Tibial nerve (tissue), 4 donors: ENCODE measurements around the gene NUMB. TPM values are rescaled to one million over a fixed set of nuclear protein-coding genes. Genes with fewer than 3 reads are reported as not detected.

ENCODE experiments used
- DNase-seq, 2 donors: peaks; one replicate each; pipeline ENCODE4 v3.0.0-alpha.2; 2019; ENCODE audit warnings: low spot score in 2 of 2
- H3K27ac ChIP-seq, 4 donors: fragments of 200-600 bp; sonication (generic) in 3 of 4; one replicate each; pipeline ENCODE4 v1.5.1; 2017 to 2019; ENCODE audit warnings: mild to moderate bottlenecking in 1 of 4
- H3K27me3 ChIP-seq, 2 donors: fragments of 200-600 bp; sonication (generic) in 1 of 2; one replicate each; pipeline versions ENCODE4 v1.5.1 to v1.6.0; 2017 to 2019
- H3K36me3 ChIP-seq, 3 donors: fragments of 200-600 bp; sonication (generic); one replicate each; pipeline ENCODE4 v1.5.1; 2018 to 2019
- H3K4me1 ChIP-seq, 4 donors: fragments of 200-600 bp; sonication (generic) in 3 of 4; one replicate each; pipeline ENCODE4 v1.5.1; 2017 to 2019
- H3K4me3 ChIP-seq, 4 donors: fragments of 200-600 bp; sonication (generic) in 3 of 4; one replicate each; pipeline ENCODE4 v1.5.1; 2017 to 2019; ENCODE audit warnings: mild to moderate bottlenecking in 1 of 4, moderate library complexity in 1 of 4
- H3K9me3 ChIP-seq, 4 donors: fragments of 200-600 bp; sonication (generic) in 3 of 4; one replicate each; pipeline ENCODE4 v1.5.1; 2017 to 2019
- CTCF ChIP-seq, 5 experiments: fragments of 200-600 bp in 3 of 5; fragments of 450-650 bp in 2 of 5; sonication (generic) in 3 of 5; IDR thresholded peaks; one replicate each; pipeline ENCODE4 v1.5.1; 2016 to 2019; ENCODE audit warnings: antibody characterized with exemption in 5 of 5, mild to moderate bottlenecking in 3 of 5, moderate library complexity in 2 of 5
- EP300 ChIP-seq, 2 donors: sonication (generic); formaldehyde crosslinking; IDR thresholded peaks; one replicate each; pipeline ENCODE4 v1.6.1; 2017; ENCODE audit warnings: antibody characterized with exemption in 2 of 2, mild to moderate bottlenecking in 1 of 2
- POLR2A ChIP-seq, 2 donors: fragments of 450-650 bp; IDR thresholded peaks; one replicate each; pipeline ENCODE4 v1.6.1; 2017; ENCODE audit warnings: antibody characterized with exemption in 2 of 2, mild to moderate bottlenecking in 2 of 2, moderate library complexity in 2 of 2
- WGBS, 2 donors: methylation state at CpG; one replicate each; pipeline ENCODE4 v1.1.5; 2018; 5-methylcytosine and 5-hydroxymethylcytosine counted together
- total RNA-seq, 4 donors: library from RNA; depleted of rRNA; stranded (reverse); fragments of >200 nt; gene quantifications; one replicate each; pipeline ENCODE4 v1.1.0, GENCODE V29; 2016

NUMB gene
- total RNA-seq, 4 donors from 2014 or later: 50.7 to 81.9 (median 60.2) TPM

GRCh38 chr14:73466861-73467260, 8.5 kb upstream of the NUMB start:
- Histone ChIP-seq H3K4me3 (no peak overlapping the region), H3K4me1 (peaks cover 0 to 32% (median 20%) of the 10 kb centered on the region in 4 donors), H3K27me3 (no peaks in the 10 kb centered on the region), H3K27ac (no peak overlapping the region), H3K36me3 (no peaks in the 10 kb centered on the region), H3K9me3 (no peaks in the 10 kb centered on the region)
- 88 to 98% methylated on average over 4 of the region's 4 CpGs for WGBS, 2 donors
- TF ChIP-seq POLR2A (IDR thresholded peaks at IDR 0.05) (no peak), EP300 (IDR thresholded peaks at IDR 0.05) (no peak), CTCF (IDR thresholded peaks at IDR 0.05) (no peak)
- DNase-seq: no peak

- peak in 1 of 2 donors; percentile 33 for TF ChIP-seq EP300 (IDR thresholded peaks at IDR 0.05)
- TF ChIP-seq POLR2A (IDR thresholded peaks at IDR 0.05): no peak
- Histone ChIP-seq H3K27me3 (no peaks in the 10 kb centered on the region), H3K36me3 (no peaks in the 10 kb centered on the region), H3K9me3 (no peaks in the 10 kb centered on the region), H3K4me1 (peaks cover 0 to 41% (median 28%) of the 10 kb centered on the region in 4 donors), H3K27ac (peak overlapping the region in 3 of 4 donors; percentile 28 to 70 (median 56)), H3K4me3 (peak overlapping the region in 1 of 4 donors; percentile 10)
- no peak for DNase-seq
- 51 to 61% methylated on average over 5 of the region's 5 CpGs for WGBS, 2 donors
Observed at GRCh38 chr14:73465823-73466532, 7.6 kb upstream of the NUMB start.

GRCh38 chr14:73463411-73463810, 5.1 kb upstream of the NUMB start:
- Histone ChIP-seq H3K27ac (peak overlapping the region in 3 of 4 donors; percentile 17 to 51 (median 29)), H3K36me3 (no peaks in the 10 kb centered on the region), H3K4me3 (no peak overlapping the region), H3K9me3 (no peaks in the 10 kb centered on the region), H3K4me1 (peaks cover 0 to 61% (median 31%) of the 10 kb centered on the region in 4 donors), H3K27me3 (no peaks in the 10 kb centered on the region)
- peak in 1 of 2 donors; percentile 68 for DNase-seq
- 49 to 57% methylated on average over 5 of the region's 5 CpGs for whole genome bisulfite sequencing, 2 donors
- peak in 1 of 2 donors; percentile 85 for TF ChIP-seq EP300 (IDR thresholded peaks at IDR 0.05)
- no peak for TF ChIP-seq CTCF (IDR thresholded peaks at IDR 0.05)

- H3K9me3 ChIP-seq: no peaks in the 10 kb centered on the region
- no peak for DNase-seq
- no peaks in the 10 kb centered on the region for H3K36me3 ChIP-seq
- WGBS, 2 donors: 54 to 74% methylated on average over 4 of the region's 4 CpGs
- no peak overlapping the region for H3K4me3 ChIP-seq
- H3K4me1 ChIP-seq: peaks cover 0 to 61% (median 31%) of the 10 kb centered on the region in 4 donors
- TF ChIP-seq POLR2A (IDR thresholded peaks at IDR 0.05) (no peak), CTCF (IDR thresholded peaks at IDR 0.05) (no peak), EP300 (IDR thresholded peaks at IDR 0.05) (no peak)
- peak overlapping the region in 3 of 4 donors; percentile 17 to 51 (median 29) for H3K27ac ChIP-seq
- H3K27me3 ChIP-seq: no peaks in the 10 kb centered on the region
Observed at GRCh38 chr14:73462815-73463214, 4.5 kb upstream of the NUMB start.

- Histone ChIP-seq H3K27me3 (no peaks in the 10 kb centered on the region), H3K36me3 (no peaks in the 10 kb centered on the region), H3K9me3 (no peaks in the 10 kb centered on the region), H3K4me1 (peaks cover 0 to 62% (median 31%) of the 10 kb centered on the region in 4 donors), H3K4me3 (no peak overlapping the region), H3K27ac (peak overlapping the region in 3 of 4 donors; percentile 29 to 56 (median 51))
- WGBS, 2 donors: 55 to 63% methylated on average over 6 of the region's 6 CpGs
- TF ChIP-seq POLR2A (IDR thresholded peaks at IDR 0.05) (no peak), CTCF (IDR thresholded peaks at IDR 0.05) (no peak), EP300 (IDR thresholded peaks at IDR 0.05) (no peak)
- no peak for DNase-seq
Observed at GRCh38 chr14:73462048-73462715, 3.8 kb upstream of the NUMB start.
